Epidermal melanocyte (primary cell): ENCODE measurements around the gene ZNF280A.
"Not testable (repeated sequence)": the region's sequence is repeated elsewhere in the genome, so short reads cannot be mapped to it uniquely, and the experiment has no call there.

Experiments
- DNase-seq: peaks from one replicate; pipeline ENCODE4 v3.0.0; 2011; ENCODE audit warnings: low spot score; ENCODE audit not compliant: insufficient read length

Gene ZNF280A

GRCh38 chr22:22513619-22514018 is 6.5 kb downstream of the ZNF280A start:
- DNase-seq = no peak

GRCh38 chr22:22512951-22513350 is 7.1 kb downstream of the ZNF280A start:
- DNase-seq = no peak

- not testable (repeated sequence) for DNase-seq
Measured at GRCh38 chr22:22510833-22511232, 9.2 kb downstream of the ZNF280A start.

GRCh38 chr22:22509912-22510311 is 10.2 kb downstream of the ZNF280A start:
- DNase-seq = not testable (repeated sequence)

- peak; percentile 51 for DNase-seq
Measured at GRCh38 chr22:22508274-22509176, 11.5 kb downstream of the ZNF280A start, which contains the start of gene ZNF280B. Gene ZNF280B, minus strand, starts transcription at chr22:22508742. Its CDS starts 19,344 bp downstream, at chr22:22489398.

- no peak for DNase-seq
Measured at GRCh38 chr22:22507743-22508273, 12.3 kb downstream of the ZNF280A start.

- no peak for DNase-seq
Measured at GRCh38 chr22:22506736-22507135, 13.3 kb downstream of the ZNF280A start.

GRCh38 chr22:22498267-22498666 is 21.8 kb downstream of the ZNF280A start:
- no peak for DNase-seq

GRCh38 chr22:22491589-22491988 is 28.5 kb downstream of the ZNF280A start:
- DNase-seq = not testable (repeated sequence)

GRCh38 chr22:22488736-22489135 is 31.3 kb downstream of the ZNF280A start:
- DNase-seq = no peak

GRCh38 chr22:22487869-22488597 is 32.0 kb downstream of the ZNF280A start:
- DNase-seq = no peak

- DNase-seq = no peak
Measured at GRCh38 chr22:22487059-22487458, 33.0 kb downstream of the ZNF280A start.

GRCh38 chr22:22486132-22486899 is 33.8 kb downstream of the ZNF280A start:
- no peak for DNase-seq

GRCh38 chr22:22485524-22485923 is 34.5 kb downstream of the ZNF280A start:
- no peak for DNase-seq

GRCh38 chr22:22484023-22484422 is 36.0 kb downstream of the ZNF280A start:
- no peak for DNase-seq

GRCh38 chr22:22480940-22481339 is 39.1 kb downstream of the ZNF280A start:
- DNase-seq = no peak

GRCh38 chr22:22479999-22480532 is 40.0 kb downstream of the ZNF280A start:
- DNase-seq = no peak

GRCh38 chr22:22479116-22479515 is 41.0 kb downstream of the ZNF280A start:
- DNase-seq = no peak

GRCh38 chr22:22478470-22478869 is 41.6 kb downstream of the ZNF280A start:
- peak; percentile 75 for DNase-seq

- no peak for DNase-seq
Measured at GRCh38 chr22:22474733-22475132, 45.3 kb downstream of the ZNF280A start.

- not testable (repeated sequence) for DNase-seq
Measured at GRCh38 chr22:22471104-22471503, 49.0 kb downstream of the ZNF280A start.
